HG02981 (cell line): ENCODE data around the gene LCN15.
"Not testable (repeated sequence)": the region's sequence is repeated elsewhere in the genome, so short reads cannot be mapped to it uniquely, and the experiment has no call there.

Source experiments
- ATAC-seq: cut with Tn5 transposase; IDR thresholded peaks from one replicate; pipeline ENCODE4 v1.9.1; 2021; ENCODE audit warnings: mild to moderate bottlenecking, moderate library complexity; ENCODE audit not compliant: unreplicated experiment

Gene LCN15

GRCh38 chr9:136776947-136777346 is 12.6 kb upstream of the LCN15 start:
- no peak for ATAC-seq

- no peak for ATAC-seq
These were observed 10.9 kb upstream of the LCN15 start for GRCh38 chr9:136775191-136775590.

GRCh38 chr9:136774416-136775045 is 10.2 kb upstream of the LCN15 start:
- no peak for ATAC-seq

- no peak for ATAC-seq
These were observed 9.2 kb upstream of the LCN15 start for GRCh38 chr9:136773386-136774044.

- ATAC-seq: no peak
These were observed 7.6 kb upstream of the LCN15 start for GRCh38 chr9:136771907-136772415.

- no peak for ATAC-seq
These were observed 5.4 kb upstream of the LCN15 start for GRCh38 chr9:136769710-136770191.

GRCh38 chr9:136766410-136767120 is 2.2 kb upstream of the LCN15 start:
- ATAC-seq: not testable (repeated sequence)

- peak; percentile 60 for ATAC-seq
These were observed 1.6 kb upstream of the LCN15 start for GRCh38 chr9:136765745-136766409.

GRCh38 chr9:136765041-136765440 is 723 bp upstream of the LCN15 start:
- ATAC-seq: no peak

GRCh38 chr9:136763649-136764035 is 676 bp downstream of the LCN15 start:
- ATAC-seq: no peak

- ATAC-seq: no peak
These were observed 1.2 kb downstream of the LCN15 start for GRCh38 chr9:136762915-136763648.

- no peak for ATAC-seq
These were observed 2.1 kb downstream of the LCN15 start for GRCh38 chr9:136762221-136762691.

GRCh38 chr9:136761545-136761981 is 2.8 kb downstream of the LCN15 start:
- ATAC-seq: no peak

- ATAC-seq: not testable (repeated sequence)
These were observed 3.3 kb downstream of the LCN15 start for GRCh38 chr9:136760834-136761544.

GRCh38 chr9:136760424-136760823 is 3.9 kb downstream of the LCN15 start:
- no peak for ATAC-seq

GRCh38 chr9:136759436-136760325 is 4.6 kb downstream of the LCN15 start:
- ATAC-seq: no peak

GRCh38 chr9:136759001-136759400 is 5.3 kb downstream of the LCN15 start:
- ATAC-seq: no peak

GRCh38 chr9:136757751-136758140 is 6.6 kb downstream of the LCN15 start:
- no peak for ATAC-seq

- no peak for ATAC-seq
These were observed 7.0 kb downstream of the LCN15 start for GRCh38 chr9:136757328-136757727.
